GM21381 (cell line): ENCODE results near the gene EXD3.
A peak's percentile ranks its signal among the peaks of the same experiment; 100 is the strongest.

ENCODE experiments used
- ATAC-seq: cut with Tn5 transposase; IDR thresholded peaks from one replicate; pipeline ENCODE4 v1.9.1; 2021; ENCODE audit warnings: mild to moderate bottlenecking, moderate library complexity; ENCODE audit not compliant: unreplicated experiment

Gene EXD3

GRCh38 chr9:137299938-137300337, 123.0 kb downstream of the EXD3 start:
- ATAC-seq, result no peak

GRCh38 chr9:137299203-137299565, 123.8 kb downstream of the EXD3 start:
- no peak for ATAC-seq

GRCh38 chr9:137298401-137299202, 124.4 kb downstream of the EXD3 start:
- no peak for ATAC-seq

GRCh38 chr9:137297966-137298365, 125.0 kb downstream of the EXD3 start:
- ATAC-seq, result no peak

- no peak for ATAC-seq
These were observed 126.0 kb downstream of the EXD3 start for GRCh38 chr9:137296670-137297664.

GRCh38 chr9:137295849-137296669, 126.9 kb downstream of the EXD3 start:
- ATAC-seq, result peak; percentile 25

- peak; percentile 67 for ATAC-seq
These were observed 127.6 kb downstream of the EXD3 start for GRCh38 chr9:137295238-137295811.

- ATAC-seq, result no peak
These were observed 128.2 kb downstream of the EXD3 start for GRCh38 chr9:137294681-137295237.

- ATAC-seq, result no peak
These were observed 128.8 kb downstream of the EXD3 start for GRCh38 chr9:137294091-137294680.

GRCh38 chr9:137293482-137294090, 129.4 kb downstream of the EXD3 start:
- no peak for ATAC-seq

GRCh38 chr9:137293094-137293481, 129.9 kb downstream of the EXD3 start:
- ATAC-seq, result no peak

GRCh38 chr9:137286975-137287383, 136.0 kb downstream of the EXD3 start:
- no peak for ATAC-seq

GRCh38 chr9:137281345-137282116, 141.4 kb downstream of the EXD3 start:
- ATAC-seq, result no peak

GRCh38 chr9:137280474-137281344, 142.3 kb downstream of the EXD3 start:
- ATAC-seq, result no peak

- ATAC-seq, result no peak
These were observed 143.1 kb downstream of the EXD3 start for GRCh38 chr9:137279741-137280473.

GRCh38 chr9:137278721-137279711, 143.9 kb downstream of the EXD3 start:
- no peak for ATAC-seq
